Pancreas (tissue), 10 donors: ENCODE data around the gene S1PR5. TPM values are rescaled to one million over a fixed set of nuclear protein-coding genes. Genes with fewer than 3 reads are reported as not detected.

Source experiments
- ATAC-seq, 4 donors: fragments of 200-7000 bp; cut with Tn5 transposase; one replicate each; pipeline versions ENCODE4 v1.8.0 to v1.9.1; 2020; ENCODE audit warnings: mild to moderate bottlenecking in 4 of 4, moderate library complexity in 4 of 4
- DNase-seq, 6 donors: peaks; one replicate each; pipeline ENCODE4 v3.0.0-alpha.2; 2020
- FAIRE-seq: peaks from 2 replicates; lab custom pipeline; 2012; peaks lifted over from hg19 to GRCh38; lab: Jason Lieb, UNC
- H3K27ac ChIP-seq, 4 donors: fragments of 200-600 bp; sonication (generic); 1 replicate in 3 of 4; 2 replicates in 1 of 4; pipeline versions ENCODE4 v1.5.0 to v1.8.0; 2020
- H3K27me3 ChIP-seq, 4 donors: fragments of 200-600 bp; one replicate each; pipeline ENCODE4 v1.8.0; 2021
- H3K36me3 ChIP-seq, 3 donors: fragments of 200-600 bp; sonication (generic) in 1 of 3; one replicate each; pipeline versions ENCODE4 v1.5.0 to v1.8.0; 2020 to 2021
- H3K4me1 ChIP-seq, 3 donors: fragments of 200-600 bp; one replicate each; pipeline ENCODE4 v1.8.0; 2021
- H3K4me3 ChIP-seq, 4 donors: fragments of 200-600 bp; sonication (generic) in 2 of 4; one replicate each; pipeline versions ENCODE4 v1.5.0 to v1.8.0; 2020 to 2021
- H3K9me3 ChIP-seq, 4 donors: fragments of 200-600 bp; one replicate each; pipeline ENCODE4 v1.8.0; 2021
- WGBS, 2 donors: extraction: QIAGEN DNeasy Blood & Tissue Kit; methylation state at CpG; one replicate each; pipeline ENCODE4 v1.1.7; 2013; 5-methylcytosine and 5-hydroxymethylcytosine counted together
- intact Hi-C, 3 donors: fragments of 100-400 bp; cut with DNase I; formaldehyde crosslinking; loops; one replicate each; pipeline versions ENCODE4 v1.11.1 to v1.14.2; 2022
- polyA plus RNA-seq, 2 donors: library from polyadenylated mRNA; stranded (reverse); fragments of 200-250 nt; gene quantifications; one replicate each; pipeline ENCODE4 v1.2.3, GENCODE V29; 2013
- total RNA-seq, 6 donors: library from RNA; stranded (reverse); fragmentation: NEBNext Ultra II Directional in 4 of 6; extraction: Animal tissue kit (Norgen Biotek cat#: 25700) in 4 of 6; gene quantifications; one replicate each; pipeline versions ENCODE4 v1.2.1 to v1.2.4, GENCODE V29; 2021 to 2023
- TF ChIP-seq, protein P1 (sequence below), 4 donors: fragments of 200-600 bp; sonication (generic) in 3 of 4; IDR thresholded peaks; one replicate each; pipeline versions ENCODE4 v1.5.0 to v1.8.0; 2021; ENCODE audit warnings: antibody characterized with exemption in 4 of 4
- donor health status: healthy with polysubstance abuse.
- donor health status: DM: no; HTN: no; CAD: no; lungs with moderate emphysema.
- donor health status: DM: no; HTN: no; CAD: no.
- donor health status: control.
- donor health status: control.
- donor health status: Bipolar disorder and iron deficiency.
- donor health status: DM: yes; HTN: yes; CAD: no.
- donor health status: DM: no; HTN: no; CAD: no.
- donor health status: DM: no; HTN: no; CAD: no.
- donor health status: DM: yes; HTN: yes; CAD: no.

The S1PR5 gene
- total and polyA plus RNA-seq, 8 donors: 0.21 to 1.3 (median 0.53) TPM

DNA sequence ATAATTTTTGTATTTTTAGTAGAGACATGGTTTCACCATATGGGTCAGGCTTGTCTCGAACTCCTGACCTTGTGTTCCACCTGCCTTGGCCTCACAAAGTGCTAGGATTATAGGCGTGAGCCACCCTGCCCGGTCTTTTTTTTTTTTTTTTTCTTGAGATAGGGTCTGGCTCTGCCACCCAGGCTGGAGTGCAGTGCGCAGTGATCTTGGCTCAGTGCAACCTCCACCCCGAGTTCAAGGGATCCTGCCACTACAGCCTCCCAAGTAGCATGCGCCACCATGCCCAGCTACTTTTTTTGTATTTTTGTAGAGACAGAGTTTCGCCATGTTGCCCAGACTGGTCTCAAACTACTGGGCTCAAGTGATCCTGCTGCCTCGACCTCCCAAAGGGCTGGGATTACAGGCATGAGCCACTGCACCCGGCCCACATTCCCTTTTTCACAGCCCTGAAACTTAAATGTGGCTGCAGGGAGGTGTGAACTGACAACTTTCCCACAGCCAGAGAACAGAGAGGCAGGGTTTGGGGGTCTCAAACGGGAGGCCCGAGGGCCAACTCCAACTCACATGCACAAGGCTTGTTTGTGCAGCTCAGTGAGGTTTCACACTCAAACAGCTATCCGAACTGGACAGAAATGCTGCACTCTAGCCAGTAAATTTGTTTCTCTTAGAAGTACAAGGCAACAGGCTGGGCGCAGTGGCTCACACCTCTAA, 4.4 kb upstream of the S1PR5 start:
- 34 to 40% methylated on average over 13 of the region's 13 CpGs for WGBS, 2 donors
- intact Hi-C loops: no loop called here
- no peak for FAIRE-seq

DNA sequence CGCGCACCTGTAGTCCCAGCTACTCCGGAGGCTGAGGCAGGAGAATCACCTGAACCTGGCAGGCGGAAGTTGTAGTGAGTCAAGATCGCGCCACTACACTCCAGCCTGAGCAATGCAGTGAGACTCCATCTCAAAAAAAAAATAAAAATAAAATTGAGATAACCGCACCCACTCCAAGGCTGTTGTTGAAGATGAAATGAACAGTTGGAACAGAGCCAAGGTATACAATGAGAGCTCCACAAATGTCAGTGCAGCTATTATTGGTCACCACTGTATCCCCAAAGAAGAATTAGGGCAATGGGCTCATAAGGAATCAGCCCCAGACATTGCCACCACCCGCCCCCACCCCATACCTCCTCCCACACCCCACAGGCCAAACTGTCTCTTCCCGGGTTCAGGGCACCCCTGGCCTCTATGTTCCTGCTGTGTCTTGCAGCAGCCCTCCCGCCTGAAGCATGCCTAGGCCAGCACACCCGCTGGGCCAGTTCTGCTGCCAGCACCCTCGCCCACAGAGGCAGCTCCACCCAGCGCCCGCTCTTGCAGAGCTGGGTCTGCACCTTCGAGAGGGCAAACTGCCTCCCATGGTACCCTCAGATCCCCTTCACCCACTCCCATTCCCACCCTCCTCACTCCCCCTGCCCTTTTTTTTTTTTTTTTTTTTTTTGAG, 3.5 kb upstream of the S1PR5 start:
- no peaks in the 10 kb centered on the region for H3K36me3 ChIP-seq
- 54% methylated on average over 15 of the region's 15 CpGs for WGBS, 2 donors
- no peak for FAIRE-seq
- H3K4me3 ChIP-seq: no peak overlapping the region
- no peaks in the 10 kb centered on the region for H3K27me3 ChIP-seq
- H3K9me3 ChIP-seq: no peaks in the 10 kb centered on the region
- peak; percentile 27 to 44 (median 41) for ATAC-seq
- peak overlapping the region in 2 of 4 donors; percentile 72 to 81 for H3K27ac ChIP-seq
- intact Hi-C loops: no loop called here
- peaks cover 6 to 19% (median 7%) of the 10 kb centered on the region in 3 donors for H3K4me1 ChIP-seq
- TF ChIP-seq, protein P1, sequence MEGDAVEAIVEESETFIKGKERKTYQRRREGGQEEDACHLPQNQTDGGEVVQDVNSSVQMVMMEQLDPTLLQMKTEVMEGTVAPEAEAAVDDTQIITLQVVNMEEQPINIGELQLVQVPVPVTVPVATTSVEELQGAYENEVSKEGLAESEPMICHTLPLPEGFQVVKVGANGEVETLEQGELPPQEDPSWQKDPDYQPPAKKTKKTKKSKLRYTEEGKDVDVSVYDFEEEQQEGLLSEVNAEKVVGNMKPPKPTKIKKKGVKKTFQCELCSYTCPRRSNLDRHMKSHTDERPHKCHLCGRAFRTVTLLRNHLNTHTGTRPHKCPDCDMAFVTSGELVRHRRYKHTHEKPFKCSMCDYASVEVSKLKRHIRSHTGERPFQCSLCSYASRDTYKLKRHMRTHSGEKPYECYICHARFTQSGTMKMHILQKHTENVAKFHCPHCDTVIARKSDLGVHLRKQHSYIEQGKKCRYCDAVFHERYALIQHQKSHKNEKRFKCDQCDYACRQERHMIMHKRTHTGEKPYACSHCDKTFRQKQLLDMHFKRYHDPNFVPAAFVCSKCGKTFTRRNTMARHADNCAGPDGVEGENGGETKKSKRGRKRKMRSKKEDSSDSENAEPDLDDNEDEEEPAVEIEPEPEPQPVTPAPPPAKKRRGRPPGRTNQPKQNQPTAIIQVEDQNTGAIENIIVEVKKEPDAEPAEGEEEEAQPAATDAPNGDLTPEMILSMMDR (IDR thresholded peaks at IDR 0.05): no peak
- DNase-seq: peak in 5 of 6 donors; percentile 48 to 84 (median 63)

More for the DNA sequence above, 4.4 kb upstream of the S1PR5 start:
- TF ChIP-seq, protein P1 (IDR thresholded peaks at IDR 0.05): no peak
- no peaks in the 10 kb centered on the region for H3K9me3 ChIP-seq
- peaks cover 6 to 19% (median 7%) of the 10 kb centered on the region in 3 donors for H3K4me1 ChIP-seq
- no peaks in the 10 kb centered on the region for H3K36me3 ChIP-seq
- DNase-seq (no peak), ATAC-seq (peak; percentile 23 to 37 (median 28))
- peak overlapping the region; percentile 72 to 81 (median 79) for H3K27ac ChIP-seq
- no peaks in the 10 kb centered on the region for H3K27me3 ChIP-seq
- H3K4me3 ChIP-seq: no peak overlapping the region

DNA sequence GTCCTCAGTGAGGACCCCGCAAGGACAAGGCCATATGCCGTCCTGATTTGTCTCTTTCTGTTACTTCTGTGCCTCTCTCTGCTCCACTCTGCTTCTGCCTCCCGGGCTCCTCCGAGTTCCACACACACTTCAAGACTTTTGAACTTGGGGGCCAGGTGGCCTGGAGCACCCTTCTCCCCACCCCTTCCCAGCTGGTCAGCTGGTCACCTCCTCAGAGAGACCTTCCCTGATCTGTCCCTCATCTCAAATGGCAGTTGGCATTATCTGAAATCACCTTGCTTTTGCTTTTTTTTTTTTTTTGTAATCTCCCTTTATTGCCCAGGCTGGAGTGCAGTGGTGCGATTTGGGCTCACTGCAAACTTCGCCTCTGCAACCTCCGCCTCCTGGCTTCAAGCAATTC, 2.2 kb upstream of the S1PR5 start:
- WGBS, 2 donors: 54 to 56% methylated on average over 7 of the region's 7 CpGs
- FAIRE-seq: no peak
- Histone ChIP-seq H3K27ac (no peak overlapping the region), H3K4me3 (no peak overlapping the region), H3K36me3 (no peaks in the 10 kb centered on the region), H3K9me3 (no peaks in the 10 kb centered on the region), H3K4me1 (peaks cover 6 to 19% (median 7%) of the 10 kb centered on the region in 3 donors), H3K27me3 (no peaks in the 10 kb centered on the region)
- TF ChIP-seq, protein P1 (IDR thresholded peaks at IDR 0.05): no peak
- no peak for ATAC-seq
- intact Hi-C loops: no loop called here
- no peak for DNase-seq

DNA sequence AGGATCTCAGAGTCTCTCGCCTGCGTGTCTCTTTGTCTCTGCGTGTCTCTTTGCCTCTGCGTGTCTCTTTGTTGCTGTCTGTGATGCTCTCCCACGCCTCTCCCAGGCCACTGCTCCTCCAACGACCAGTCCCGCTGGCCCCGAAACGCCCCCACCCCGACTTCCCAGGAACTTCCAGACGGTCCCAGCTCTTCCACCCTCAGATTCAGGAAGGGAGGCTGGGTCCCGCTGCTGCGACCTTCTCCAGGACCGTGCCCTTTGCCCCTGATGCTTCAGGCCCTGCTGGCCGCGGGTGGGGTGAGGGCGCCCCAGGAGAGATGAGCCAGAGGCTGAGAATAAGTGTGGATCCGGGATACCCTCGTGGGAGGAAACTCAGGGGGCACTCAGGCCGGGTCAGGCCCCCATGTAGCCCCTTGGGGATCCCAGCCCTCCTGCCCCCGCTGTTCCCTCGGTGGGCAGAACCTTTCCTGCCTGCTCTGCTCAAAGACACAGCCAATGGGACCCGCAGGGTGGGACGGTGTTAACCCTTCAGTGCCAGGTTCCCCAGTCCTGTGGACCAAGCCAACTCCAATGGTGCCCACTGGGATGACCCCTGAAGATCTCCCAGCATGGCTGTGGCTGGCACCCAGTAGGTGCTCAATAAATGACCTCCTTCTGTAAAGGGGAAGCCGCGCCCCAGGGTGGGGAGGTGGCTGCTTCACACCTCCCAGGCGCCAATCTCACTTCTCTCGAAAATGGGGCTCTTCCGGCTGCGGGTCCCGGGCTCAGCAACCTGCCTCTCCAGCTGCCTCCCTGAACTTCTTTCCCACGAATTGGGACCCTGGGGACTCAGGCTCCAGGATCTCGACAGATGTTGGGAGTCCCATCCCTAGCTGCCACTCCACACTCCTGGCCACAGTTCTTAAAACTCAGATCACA, 1.5 kb upstream of the S1PR5 start:
- Histone ChIP-seq H3K4me3 (no peak overlapping the region), H3K27me3 (no peaks in the 10 kb centered on the region), H3K36me3 (no peaks in the 10 kb centered on the region), H3K4me1 (peaks cover 6 to 19% (median 7%) of the 10 kb centered on the region in 3 donors), H3K27ac (peak overlapping the region in 1 of 4 donors; percentile 5), H3K9me3 (no peaks in the 10 kb centered on the region)
- intact Hi-C loops: no loop called here
- ATAC-seq: no peak
- WGBS, 2 donors: 14 to 18% methylated on average over 31 to 33 of the region's 33 CpGs
- FAIRE-seq: no peak
- TF ChIP-seq, protein P1 (IDR thresholded peaks at IDR 0.05): no peak
- peak in 4 of 6 donors; percentile 51 to 69 (median 58) for DNase-seq
